ENCODE data around the gene TAF1C.

DNA sequence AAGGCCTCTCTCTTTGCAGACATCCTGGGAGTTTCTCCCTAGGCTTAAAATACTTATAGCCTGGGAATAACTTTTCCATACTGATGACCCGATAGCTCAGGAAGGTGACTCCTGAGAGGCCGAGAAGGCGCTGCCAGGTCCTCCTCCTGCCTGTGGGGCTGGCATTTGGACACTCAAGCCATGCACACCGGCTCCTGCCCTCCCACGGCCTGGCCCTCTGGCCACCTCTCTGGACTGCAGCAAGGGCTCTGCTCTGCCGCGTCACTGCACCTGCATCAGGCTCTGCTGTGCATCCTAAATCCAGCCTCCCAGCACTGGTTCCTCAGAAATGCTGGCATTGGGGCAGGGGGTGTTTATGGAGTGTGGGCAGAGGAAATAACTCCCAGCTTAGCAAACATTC is 38.7 kb upstream of the TAF1C start:
- TF ChIP-seq, protein P1, sequence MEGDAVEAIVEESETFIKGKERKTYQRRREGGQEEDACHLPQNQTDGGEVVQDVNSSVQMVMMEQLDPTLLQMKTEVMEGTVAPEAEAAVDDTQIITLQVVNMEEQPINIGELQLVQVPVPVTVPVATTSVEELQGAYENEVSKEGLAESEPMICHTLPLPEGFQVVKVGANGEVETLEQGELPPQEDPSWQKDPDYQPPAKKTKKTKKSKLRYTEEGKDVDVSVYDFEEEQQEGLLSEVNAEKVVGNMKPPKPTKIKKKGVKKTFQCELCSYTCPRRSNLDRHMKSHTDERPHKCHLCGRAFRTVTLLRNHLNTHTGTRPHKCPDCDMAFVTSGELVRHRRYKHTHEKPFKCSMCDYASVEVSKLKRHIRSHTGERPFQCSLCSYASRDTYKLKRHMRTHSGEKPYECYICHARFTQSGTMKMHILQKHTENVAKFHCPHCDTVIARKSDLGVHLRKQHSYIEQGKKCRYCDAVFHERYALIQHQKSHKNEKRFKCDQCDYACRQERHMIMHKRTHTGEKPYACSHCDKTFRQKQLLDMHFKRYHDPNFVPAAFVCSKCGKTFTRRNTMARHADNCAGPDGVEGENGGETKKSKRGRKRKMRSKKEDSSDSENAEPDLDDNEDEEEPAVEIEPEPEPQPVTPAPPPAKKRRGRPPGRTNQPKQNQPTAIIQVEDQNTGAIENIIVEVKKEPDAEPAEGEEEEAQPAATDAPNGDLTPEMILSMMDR (conservative IDR thresholded peaks at IDR 0.05; ENCODE audit: low read depth, low read length) = no peak
- TF ChIP-seq, protein P2, sequence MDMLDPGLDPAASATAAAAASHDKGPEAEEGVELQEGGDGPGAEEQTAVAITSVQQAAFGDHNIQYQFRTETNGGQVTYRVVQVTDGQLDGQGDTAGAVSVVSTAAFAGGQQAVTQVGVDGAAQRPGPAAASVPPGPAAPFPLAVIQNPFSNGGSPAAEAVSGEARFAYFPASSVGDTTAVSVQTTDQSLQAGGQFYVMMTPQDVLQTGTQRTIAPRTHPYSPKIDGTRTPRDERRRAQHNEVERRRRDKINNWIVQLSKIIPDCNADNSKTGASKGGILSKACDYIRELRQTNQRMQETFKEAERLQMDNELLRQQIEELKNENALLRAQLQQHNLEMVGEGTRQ (IDR thresholded peaks at IDR 0.05; ENCODE audit: low read depth, low read length) = no peak
- TF ChIP-seq CEBPB (IDR thresholded peaks at IDR 0.05; ENCODE audit: low read depth, low read length) (no peak), POLR2A (IDR thresholded peaks at IDR 0.05; ENCODE audit: low read depth, low read length) (no peak), MAZ (IDR thresholded peaks at IDR 0.05; ENCODE audit: borderline replicate concordance, low read depth, low read length) (no peak), RAD21 (IDR thresholded peaks at IDR 0.05; ENCODE audit: low read length) (no peak), MXI1 (IDR thresholded peaks at IDR 0.05; ENCODE audit: borderline replicate concordance, low read depth, low read length) (no peak), MAFK (IDR thresholded peaks at IDR 0.05; ENCODE audit: low read depth, low read length) (no peak), RCOR1 (IDR thresholded peaks at IDR 0.05; ENCODE audit: insufficient replicate concordance, low read length) (no peak), SMC3 (IDR thresholded peaks at IDR 0.05; ENCODE audit: low read depth, low read length) (no peak), RFX5 (IDR thresholded peaks at IDR 0.05; ENCODE audit: low read depth, low read length) (no peak), FOS (IDR thresholded peaks at IDR 0.05; ENCODE audit: low read depth, low read length) (no peak)
- TF ChIP-seq, protein P3, sequence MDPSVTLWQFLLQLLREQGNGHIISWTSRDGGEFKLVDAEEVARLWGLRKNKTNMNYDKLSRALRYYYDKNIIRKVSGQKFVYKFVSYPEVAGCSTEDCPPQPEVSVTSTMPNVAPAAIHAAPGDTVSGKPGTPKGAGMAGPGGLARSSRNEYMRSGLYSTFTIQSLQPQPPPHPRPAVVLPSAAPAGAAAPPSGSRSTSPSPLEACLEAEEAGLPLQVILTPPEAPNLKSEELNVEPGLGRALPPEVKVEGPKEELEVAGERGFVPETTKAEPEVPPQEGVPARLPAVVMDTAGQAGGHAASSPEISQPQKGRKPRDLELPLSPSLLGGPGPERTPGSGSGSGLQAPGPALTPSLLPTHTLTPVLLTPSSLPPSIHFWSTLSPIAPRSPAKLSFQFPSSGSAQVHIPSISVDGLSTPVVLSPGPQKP (IDR thresholded peaks at IDR 0.05; ENCODE audit: borderline replicate concordance, low read depth, low read length) = no peak
